DMS53 treated with DMSO at 0.1 percent for 48 hours (cell line): Measurements from ENCODE around the gene CYP21A2.

Source experiments
- DNase-seq: peaks from one replicate; lab custom pipeline; 2025; ENCODE audit not compliant: unreplicated experiment; lab: John Stamatoyannopoulos, UW

Gene CYP21A2

DNA sequence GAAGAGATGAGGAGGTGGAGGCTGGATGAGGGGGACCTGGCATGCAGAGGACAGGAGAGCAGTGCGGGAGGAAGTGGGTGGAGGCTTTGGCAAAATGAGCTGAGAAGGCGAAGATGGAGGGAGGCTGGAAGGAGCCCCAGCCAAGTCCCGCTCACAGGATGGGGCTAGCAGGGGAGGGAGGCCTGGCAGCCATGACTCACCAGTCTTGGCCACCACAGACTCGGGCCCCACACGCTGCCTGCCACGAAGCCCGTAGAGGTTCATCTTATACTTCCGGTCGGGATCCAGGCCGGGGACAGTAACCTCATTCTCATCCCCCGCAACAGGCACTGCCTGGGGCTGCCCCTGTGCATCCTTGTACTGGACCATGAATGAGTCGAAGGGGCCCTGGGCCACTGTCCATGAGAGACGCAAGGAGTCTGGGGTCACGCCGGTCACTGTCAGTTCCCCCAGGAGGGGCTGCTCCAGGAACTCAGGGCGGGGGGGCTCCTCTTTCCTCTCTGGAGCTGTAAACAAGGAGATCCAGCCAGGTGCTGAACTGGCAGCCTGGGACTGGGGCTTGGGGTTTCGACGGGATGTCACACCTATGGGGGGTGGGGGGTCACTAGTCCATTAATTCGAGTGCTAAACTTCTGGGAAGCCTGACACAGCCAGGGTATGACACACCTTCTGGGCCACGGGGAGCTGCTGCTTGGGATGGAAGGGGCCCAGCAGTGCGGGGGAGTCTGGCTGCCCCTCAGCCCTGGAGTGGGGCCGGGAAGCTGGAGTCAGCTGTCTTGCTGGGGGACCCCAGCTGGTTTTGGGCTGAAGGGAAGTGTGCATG lies 43.2 kb downstream of the CYP21A2 start:
- DNase-seq: no peak

DNA sequence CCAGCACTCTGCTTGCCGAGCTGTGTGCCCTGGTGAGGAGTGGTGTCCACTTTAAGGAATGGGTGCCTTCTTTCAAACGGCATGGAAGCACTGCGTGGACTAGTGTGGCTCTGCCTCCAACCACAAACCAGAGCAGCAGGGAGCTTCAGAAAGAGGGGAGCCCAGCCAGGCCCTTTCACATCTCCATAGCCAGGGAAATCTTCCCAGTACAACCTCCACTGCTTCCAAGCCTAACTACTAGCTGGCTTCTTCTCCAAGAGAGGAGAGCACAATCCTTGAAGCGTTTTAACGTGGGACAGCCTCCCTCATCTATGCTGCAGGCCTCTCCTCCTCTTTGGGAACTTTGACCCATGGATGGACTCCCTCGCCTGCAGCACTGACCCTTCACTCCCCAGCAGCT lies 44.3 kb downstream of the CYP21A2 start:
- no peak for DNase-seq

DNA sequence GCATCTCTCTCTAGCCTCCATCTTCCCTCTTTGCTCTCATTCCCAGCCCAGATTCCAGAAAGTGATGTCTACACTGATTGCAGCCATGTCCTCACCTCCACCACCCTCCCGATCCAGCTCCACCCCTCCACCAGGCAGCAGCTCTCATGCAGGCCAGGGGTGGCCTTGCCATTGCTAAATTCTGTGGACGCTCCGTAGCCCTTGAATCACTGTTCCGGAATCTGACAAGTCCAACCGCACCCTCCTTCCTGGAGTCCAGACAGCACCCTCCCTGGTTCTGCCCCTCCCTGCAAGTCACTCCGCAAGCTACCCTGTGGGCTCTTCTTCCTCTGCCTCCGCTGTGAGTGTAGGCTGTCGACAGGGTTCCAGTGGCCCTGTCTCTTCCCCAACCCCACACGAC lies 44.7 kb downstream of the CYP21A2 start:
- no peak for DNase-seq

DNA sequence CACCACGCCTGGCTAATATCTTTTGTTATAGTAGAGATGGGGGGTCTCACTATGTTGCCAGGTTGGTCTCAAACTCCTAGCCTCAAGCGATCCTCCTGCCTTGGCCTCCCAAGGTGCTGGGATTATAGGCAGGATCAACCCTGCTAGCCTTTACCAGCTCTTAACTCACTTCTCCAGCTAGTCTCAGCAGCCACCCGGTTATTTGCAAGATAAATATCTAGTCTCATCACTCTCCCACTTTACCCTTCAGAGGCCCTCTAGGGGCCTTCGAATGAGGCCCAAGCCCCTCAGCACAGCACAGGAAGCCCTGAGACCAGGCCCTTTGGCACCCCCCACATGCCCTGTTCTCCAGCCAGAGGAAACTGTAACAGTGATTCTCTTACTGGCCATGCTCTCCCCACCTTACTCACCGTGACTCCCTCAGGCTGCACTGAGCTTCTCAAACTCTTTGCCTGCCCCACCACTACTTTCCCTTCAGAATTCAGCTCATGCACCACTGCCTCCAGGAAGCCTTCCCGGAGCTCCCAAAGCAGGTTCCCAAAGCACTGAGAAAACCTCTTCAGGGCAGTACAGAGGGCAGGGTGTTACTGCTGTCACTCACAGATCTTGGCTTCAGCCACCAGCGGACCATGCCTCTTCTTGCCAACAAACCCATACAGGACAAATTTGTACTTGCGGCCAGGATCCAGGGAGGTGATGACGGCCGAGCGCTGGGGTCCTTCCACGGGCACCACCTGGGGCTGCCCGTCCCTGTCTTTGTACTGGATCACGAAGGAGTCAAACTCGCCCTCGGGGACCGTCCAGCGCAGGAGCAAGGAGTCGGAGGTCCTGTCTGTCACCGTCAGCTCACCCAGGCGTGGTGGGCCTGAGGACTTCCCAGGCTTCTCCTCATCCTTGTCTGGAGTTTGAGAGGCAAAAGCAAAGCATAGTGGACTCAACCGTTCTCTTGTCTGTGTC lies 45.9 kb downstream of the CYP21A2 start:
- no peak for DNase-seq

DNA sequence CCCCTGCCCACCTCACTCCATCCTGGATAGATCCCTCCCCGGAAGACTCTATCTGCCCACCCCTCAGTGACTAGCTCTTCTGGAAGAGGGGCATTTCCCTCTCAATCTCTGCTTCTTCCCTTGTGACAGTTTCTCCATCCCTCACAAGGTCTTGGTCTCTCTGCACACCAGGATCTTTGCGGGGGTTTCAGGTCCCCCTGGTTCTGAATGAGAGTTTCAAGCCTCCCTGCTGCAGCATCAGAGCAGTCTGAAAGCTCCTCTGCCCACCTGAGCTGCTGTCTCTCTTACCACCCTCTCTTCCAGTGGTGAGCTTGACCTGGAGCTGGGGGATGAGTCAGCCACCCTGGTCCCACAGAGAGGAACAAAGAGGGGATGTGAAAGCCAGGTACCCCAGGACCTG lies 46.6 kb downstream of the CYP21A2 start:
- DNase-seq: no peak

DNA sequence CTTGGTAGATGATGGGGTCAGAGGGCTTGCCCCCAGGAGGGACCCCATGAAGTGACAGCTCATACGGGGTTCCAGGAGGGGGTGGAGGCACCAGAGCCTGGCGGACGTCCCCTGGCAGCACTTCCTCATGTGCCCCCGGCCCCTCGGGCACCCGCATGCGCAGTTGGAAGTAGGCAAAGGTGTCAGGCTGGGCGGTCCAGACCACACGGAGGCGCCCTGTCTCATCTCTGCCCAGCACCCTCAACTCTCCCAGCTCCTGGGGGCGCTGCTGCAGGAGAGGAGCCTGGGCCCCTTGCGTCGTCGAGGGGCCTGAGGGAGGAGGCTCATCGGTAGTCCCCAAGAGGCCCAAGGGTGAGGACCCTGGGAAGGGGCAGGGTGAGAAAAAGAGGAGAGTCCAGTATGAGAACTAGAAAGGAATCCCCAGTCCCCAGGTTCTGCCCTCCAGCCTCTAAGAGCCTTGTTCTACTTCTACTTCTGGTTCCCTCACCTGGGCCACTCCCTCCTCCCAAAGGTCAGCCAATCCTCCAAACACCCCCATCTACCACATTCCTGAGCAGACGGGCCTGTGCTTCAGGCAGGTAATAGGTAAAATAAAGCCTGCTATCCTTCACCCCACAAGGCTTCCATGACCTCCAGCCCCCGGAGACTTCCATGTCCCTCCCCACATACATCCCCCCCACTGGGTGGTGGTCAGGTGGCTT lies 47.7 kb downstream of the CYP21A2 start:
- no peak for DNase-seq

DNA sequence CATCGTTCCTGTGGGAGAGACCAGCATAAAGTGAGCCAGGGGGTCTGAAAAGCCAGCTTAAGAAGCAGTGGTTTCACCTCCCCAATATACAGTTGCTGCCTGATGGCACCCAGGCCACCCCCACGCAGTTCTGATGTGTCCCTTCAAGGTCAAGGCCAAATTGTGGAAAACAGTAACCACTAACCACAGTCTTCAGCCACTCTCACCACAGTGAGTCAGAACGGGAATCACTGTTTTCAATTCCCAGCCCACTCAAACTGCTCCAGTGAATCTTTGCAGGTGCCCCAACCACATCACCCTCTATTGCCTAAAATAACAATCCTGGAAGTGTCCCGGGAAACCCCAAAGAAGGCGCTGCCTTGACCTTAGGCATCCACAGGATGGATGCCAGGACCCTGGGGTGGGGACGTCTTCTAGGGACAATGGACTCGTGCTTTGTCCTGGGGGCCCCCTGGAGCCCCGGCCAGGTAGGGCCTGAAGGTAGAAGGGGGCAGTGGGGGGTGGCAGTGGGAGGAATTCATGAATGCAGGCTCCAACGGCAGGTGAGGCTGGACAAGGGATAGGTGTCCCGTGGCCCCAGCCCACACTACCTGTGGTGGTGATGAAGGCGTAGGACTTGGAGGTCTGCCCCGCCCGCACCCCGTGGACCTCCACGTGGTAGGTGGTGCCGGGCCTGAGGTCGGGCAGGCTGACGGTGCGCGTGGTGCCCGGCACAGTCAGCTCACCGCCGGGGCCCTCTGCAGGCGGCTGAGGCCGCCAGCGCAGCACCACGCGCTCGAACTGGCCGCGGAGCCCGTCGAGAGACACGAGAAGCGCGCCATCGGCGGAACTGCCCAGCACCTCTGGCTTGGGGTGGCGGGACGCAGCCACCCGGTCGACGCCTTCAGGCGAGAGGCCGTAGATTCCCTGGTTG lies 48.7 kb downstream of the CYP21A2 start:
- no peak for DNase-seq

DNA sequence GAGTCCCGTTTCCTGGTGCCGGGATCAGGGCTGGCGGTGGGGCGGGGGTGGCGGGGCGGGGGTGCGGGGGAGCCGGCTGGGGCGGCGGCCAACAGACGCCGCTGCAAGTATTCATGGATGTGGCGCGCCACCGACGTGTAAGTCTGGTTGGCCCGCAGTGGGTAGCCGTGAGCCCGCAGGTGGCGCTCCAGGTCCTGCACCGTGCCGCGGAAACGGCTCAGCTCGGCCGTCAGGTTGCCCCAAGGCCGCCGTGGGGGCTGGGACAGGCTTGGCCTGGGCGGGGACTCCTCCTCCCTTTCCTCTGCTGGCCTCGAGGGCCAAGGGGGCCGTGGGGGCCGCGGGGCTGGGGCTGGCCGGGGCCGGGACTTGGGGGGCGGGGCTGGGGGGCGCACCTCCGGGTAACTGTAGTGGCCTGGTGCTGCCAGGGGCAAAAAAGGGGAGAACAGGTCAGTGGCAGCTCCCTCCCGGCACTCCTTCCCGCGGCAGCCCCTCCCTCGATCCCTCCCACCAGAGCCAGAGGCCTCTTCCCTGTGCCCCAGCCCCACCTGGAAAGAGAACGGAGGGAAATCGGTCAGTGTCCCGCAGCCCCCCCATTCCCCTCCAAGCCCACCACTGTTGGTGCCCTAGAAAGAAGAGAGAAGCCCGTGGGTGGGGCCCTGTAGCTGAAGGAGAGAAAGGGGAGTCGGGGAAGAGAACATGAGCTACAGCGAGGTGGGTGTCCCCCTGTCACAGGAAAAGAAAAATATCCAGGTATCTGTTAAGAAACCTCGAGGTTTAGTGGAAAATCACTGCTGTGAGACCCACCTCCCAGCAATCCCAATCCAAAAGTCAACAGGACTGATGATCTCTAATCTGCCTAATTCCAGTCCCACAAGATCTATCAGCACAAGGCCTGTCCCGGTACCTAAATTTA lies 49.6 kb downstream of the CYP21A2 start:
- peak; percentile 65 for DNase-seq

DNA sequence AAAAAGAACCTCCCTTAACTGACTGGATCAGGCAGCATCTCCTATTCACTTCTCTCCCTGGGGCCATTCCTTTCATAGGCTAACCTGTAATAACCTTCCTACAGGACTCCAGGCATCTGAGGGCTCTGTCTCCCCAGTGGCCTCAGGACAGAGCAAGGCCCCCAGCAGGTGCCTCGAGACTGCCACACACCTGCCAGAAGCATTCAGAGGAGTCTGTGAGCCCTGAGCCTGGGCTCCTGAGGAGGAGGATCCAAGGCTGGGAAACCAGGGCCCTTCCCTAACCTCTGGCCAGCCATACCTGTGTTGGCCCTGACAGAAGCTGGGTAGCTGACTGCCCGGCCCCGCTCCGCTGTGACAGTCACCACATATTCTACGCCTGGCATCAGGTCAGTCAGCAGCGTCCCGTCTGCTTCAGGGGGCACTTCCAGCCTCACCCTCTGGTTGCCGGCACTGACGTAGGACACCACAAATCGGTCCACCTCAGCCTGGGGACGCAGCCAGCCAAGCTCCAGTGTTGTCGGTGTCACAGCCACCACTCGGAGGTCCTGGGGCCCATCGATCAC lies 50.4 kb downstream of the CYP21A2 start:
- no peak for DNase-seq

DNA sequence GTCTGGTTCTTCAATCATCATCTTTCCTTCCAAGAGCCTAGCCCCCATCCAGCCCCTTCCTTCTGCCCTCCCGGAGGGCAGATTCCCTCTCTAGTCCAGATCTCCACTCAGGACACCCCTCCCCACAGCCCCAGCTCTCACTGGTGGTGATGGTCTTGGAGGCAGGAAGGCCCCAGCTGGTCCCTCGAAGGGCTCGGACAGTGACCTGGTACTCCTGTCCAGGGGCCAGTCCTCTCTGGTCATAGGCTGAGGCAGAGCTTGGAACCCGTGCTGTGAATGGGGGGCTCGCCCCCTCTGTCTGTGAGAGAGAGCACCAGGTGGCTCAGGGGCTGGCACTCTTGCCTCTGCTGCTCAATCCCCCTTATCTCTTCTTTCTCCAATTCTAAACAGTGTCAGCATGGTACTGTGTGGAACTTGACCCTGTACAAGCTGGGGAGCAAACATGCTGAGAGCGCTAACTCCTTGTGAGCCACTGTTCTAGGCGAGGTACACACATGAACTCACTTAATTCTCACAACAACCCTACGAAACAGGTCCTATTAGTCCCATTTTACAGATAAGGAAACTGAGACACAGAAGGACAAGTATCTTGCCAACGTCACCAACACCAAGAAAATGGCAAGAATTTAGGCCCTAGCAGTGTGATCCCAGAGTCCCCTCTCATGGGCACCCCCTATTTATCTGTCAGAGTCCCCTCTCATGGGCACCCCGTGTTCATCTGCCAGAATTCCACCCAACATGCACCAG lies 51.0 kb downstream of the CYP21A2 start:
- no peak for DNase-seq
